ENCODE data around the gene ALDOB. TPM values are rescaled to one million over a fixed set of nuclear protein-coding genes. Genes with fewer than 3 reads are reported as not detected.
A peak's percentile ranks its signal among the peaks of the same experiment; 100 is the strongest.

ALDOB gene
- total RNA-seq, 1 donor from 2014 or later, result not detected

DNA sequence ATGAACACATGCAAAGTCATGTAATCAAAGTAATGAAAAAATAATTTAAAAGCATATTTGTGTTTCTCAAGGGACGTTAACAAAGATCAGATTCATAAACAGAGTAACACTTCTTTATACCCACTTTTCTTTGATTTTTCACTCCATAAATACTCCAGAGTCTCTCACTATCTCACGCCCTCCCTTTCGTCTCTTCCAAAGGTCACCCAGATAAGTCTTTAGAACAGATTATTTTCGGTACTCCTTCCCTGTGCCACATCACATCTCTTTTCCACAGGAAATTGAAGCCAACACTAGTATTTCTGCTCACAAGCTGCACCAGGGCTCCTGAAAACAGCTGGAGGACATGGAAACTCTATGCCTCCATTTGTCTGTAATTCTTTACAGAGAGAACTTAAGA is 15.4 kb upstream of the ALDOB start:
- Mint-ChIP-seq H3K27me3 (ENCODE audit: low read depth) (peaks cover 6% of the 10 kb centered on the region), H3K4me3 (no peak overlapping the region), H3K9me3 (no peaks in the 10 kb centered on the region), H3K27ac (ENCODE audit: unreplicated experiment) (no peak overlapping the region), H3K4me1 (peaks cover 10% of the 10 kb centered on the region), H3K36me3 (ENCODE audit: low read depth) (peaks cover 8% of the 10 kb centered on the region)
- DNase-seq (ENCODE audit: low read depth, low spot score), result no peak
- TF ChIP-seq, protein P1, sequence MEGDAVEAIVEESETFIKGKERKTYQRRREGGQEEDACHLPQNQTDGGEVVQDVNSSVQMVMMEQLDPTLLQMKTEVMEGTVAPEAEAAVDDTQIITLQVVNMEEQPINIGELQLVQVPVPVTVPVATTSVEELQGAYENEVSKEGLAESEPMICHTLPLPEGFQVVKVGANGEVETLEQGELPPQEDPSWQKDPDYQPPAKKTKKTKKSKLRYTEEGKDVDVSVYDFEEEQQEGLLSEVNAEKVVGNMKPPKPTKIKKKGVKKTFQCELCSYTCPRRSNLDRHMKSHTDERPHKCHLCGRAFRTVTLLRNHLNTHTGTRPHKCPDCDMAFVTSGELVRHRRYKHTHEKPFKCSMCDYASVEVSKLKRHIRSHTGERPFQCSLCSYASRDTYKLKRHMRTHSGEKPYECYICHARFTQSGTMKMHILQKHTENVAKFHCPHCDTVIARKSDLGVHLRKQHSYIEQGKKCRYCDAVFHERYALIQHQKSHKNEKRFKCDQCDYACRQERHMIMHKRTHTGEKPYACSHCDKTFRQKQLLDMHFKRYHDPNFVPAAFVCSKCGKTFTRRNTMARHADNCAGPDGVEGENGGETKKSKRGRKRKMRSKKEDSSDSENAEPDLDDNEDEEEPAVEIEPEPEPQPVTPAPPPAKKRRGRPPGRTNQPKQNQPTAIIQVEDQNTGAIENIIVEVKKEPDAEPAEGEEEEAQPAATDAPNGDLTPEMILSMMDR (conservative IDR thresholded peaks at IDR 0.05), result no peak

DNA sequence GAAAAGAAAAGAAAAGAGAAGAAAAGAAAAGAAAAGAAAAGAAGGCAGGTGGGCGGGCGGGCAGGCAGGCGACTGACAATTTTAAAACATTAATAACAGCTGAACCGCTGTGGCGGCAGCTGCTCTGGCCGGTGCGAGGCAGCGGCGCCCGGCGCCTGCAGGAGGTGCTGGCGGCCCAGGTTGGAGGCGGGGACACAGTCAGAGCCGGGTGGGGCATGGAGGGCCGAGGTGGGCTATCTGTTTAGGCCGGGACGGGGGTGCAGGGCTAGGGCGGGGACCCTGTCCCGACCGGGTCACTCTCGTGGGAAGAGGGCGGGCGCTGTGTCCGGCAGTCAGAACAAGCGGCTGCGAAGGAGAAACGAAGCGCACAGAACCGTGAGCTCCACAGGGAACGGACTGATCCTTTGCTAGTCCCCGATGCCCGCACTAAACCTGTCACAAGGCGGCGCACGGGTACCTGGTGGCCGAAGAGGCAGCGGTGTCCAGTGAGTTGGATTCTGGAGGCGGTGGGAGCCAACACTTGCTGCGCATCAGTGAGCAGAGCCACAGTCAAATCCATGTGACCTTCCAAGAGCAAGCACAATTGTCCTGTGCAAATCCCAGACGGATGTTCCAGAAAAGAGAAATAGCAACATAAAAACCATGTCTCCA is 13.6 kb upstream of the ALDOB start:
- Mint-ChIP-seq H3K9me3 (no peaks in the 10 kb centered on the region), H3K27me3 (ENCODE audit: low read depth) (peaks cover 6% of the 10 kb centered on the region), H3K4me1 (peaks cover 18% of the 10 kb centered on the region), H3K36me3 (ENCODE audit: low read depth) (peaks cover 8% of the 10 kb centered on the region), H3K27ac (ENCODE audit: unreplicated experiment) (no peak overlapping the region), H3K4me3 (peak overlapping the region; percentile 81)
- DNase-seq (ENCODE audit: low read depth, low spot score), result peak; percentile 73
- TF ChIP-seq, protein P1 (conservative IDR thresholded peaks at IDR 0.05), result peak; percentile 77

DNA sequence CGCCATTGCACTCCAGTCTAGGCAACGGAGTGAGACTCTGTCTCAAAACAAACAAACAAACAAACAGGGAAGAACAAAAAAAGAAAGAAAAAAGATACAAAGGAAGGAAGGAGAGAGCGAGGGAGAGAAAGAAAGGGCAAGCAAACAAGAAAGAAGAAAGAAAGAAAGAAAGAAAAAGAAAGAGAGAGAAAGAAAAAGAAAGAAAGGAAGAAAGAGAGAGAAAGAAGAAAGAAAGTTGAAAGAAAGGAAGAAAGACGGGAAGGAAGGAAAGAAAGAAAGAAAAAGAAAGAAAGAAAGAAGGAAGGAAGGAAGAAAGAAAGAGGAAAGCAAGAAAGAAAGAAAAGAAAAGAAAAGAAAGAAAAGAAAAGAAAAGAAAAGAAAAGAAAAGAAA is 13.1 kb upstream of the ALDOB start:
- TF ChIP-seq, protein P1 (conservative IDR thresholded peaks at IDR 0.05), result no peak
- Mint-ChIP-seq H3K4me1 (peaks cover 18% of the 10 kb centered on the region), H3K27me3 (ENCODE audit: low read depth) (peaks cover 6% of the 10 kb centered on the region), H3K9me3 (no peaks in the 10 kb centered on the region), H3K4me3 (peak overlapping the region; percentile 81), H3K36me3 (ENCODE audit: low read depth) (peaks cover 8% of the 10 kb centered on the region), H3K27ac (ENCODE audit: unreplicated experiment) (no peak overlapping the region)
- DNase-seq (ENCODE audit: low read depth, low spot score), result no peak

DNA sequence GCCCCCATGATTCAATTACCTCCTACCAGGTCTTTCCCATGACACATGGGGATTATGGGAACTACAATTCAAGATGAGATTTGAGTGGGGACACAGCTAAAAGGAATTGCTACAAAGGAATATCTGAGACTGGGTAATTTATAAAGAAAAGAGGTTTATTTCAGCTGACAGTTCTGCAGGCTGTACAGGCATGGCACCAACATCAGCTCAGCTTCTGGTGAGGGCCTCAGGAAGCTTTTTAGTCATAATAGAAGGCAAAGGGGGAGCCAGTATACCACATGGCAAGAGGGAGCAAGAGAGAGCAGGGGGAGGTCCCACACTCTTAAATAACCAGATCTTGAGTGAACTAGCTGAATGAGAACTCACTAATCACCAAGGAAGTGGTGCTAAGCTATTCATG is 11.2 kb upstream of the ALDOB start:
- Mint-ChIP-seq H3K4me3 (no peak overlapping the region), H3K4me1 (peaks cover 18% of the 10 kb centered on the region), H3K27ac (ENCODE audit: unreplicated experiment) (no peak overlapping the region), H3K9me3 (no peaks in the 10 kb centered on the region), H3K36me3 (ENCODE audit: low read depth) (peaks cover 1% of the 10 kb centered on the region), H3K27me3 (ENCODE audit: low read depth) (peaks cover 6% of the 10 kb centered on the region)
- no peak for DNase-seq (ENCODE audit: low read depth, low spot score)
- TF ChIP-seq, protein P1 (conservative IDR thresholded peaks at IDR 0.05), result no peak

DNA sequence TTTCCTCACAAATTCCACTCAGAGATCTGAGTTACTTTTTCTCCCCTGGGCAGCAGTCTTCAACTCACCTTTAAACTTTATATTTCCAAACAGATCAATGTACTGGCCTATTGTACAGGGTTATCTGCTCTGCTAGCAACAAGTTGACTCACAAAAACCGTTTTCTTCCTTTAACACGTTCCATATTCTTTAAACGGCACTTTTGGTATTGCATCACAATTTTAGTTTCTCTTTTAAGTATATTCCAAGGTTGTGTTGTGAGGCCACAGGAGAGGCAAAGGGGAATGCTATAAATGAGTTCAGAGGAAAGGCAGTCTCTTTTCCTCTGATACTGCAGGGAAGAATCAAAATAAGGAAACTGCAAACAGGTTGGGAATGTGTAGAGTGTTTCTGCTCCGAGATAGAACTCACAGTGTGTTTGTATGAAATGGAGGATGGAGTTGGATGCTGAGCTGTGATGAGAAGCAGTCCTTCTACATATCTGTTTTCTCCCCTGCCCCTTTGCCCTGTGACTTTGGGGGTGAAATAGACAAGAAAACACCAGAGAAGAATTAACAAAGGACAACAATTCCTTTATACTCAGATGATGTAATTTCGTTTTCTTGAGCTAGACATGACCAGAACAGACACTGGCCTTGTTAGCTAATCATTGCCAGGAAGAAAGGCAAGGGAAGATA is 9.9 kb upstream of the ALDOB start:
- no peak for DNase-seq (ENCODE audit: low read depth, low spot score)
- H3K4me3 Mint-ChIP-seq, result no peak overlapping the region
- H3K27me3 Mint-ChIP-seq (ENCODE audit: low read depth), result peaks cover 2% of the 10 kb centered on the region
- no peaks in the 10 kb centered on the region for H3K9me3 Mint-ChIP-seq
- H3K36me3 Mint-ChIP-seq (ENCODE audit: low read depth), result no peaks in the 10 kb centered on the region
- H3K27ac Mint-ChIP-seq (ENCODE audit: unreplicated experiment), result peak overlapping the region; percentile 24
- TF ChIP-seq, protein P1 (conservative IDR thresholded peaks at IDR 0.05), result no peak
- peaks cover 18% of the 10 kb centered on the region for H3K4me1 Mint-ChIP-seq

Data from neural crest cell (in vitro differentiated cells).